ENCODE measurements around the gene UBE2G1.
"Not testable (repeated sequence)": the region's sequence is repeated elsewhere in the genome, so short reads cannot be mapped to it uniquely, and the experiment has no call there.

UBE2G1 gene, protein sequence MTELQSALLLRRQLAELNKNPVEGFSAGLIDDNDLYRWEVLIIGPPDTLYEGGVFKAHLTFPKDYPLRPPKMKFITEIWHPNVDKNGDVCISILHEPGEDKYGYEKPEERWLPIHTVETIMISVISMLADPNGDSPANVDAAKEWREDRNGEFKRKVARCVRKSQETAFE

GRCh38 chr17:4366327-4367063 is at the start of gene UBE2G1:
Gene UBE2G1 (minus strand): TSS chr17:4366675. CDS start chr17:4366316, 359 bp downstream.
- DNase-seq (peak; percentile 100), ATAC-seq (peak; percentile 84)

- ATAC-seq: peak; percentile 97
- DNase-seq: peak; percentile 95
These were observed 46.7 kb upstream of the UBE2G1 start for GRCh38 chr17:4412933-4413831.

DNA sequence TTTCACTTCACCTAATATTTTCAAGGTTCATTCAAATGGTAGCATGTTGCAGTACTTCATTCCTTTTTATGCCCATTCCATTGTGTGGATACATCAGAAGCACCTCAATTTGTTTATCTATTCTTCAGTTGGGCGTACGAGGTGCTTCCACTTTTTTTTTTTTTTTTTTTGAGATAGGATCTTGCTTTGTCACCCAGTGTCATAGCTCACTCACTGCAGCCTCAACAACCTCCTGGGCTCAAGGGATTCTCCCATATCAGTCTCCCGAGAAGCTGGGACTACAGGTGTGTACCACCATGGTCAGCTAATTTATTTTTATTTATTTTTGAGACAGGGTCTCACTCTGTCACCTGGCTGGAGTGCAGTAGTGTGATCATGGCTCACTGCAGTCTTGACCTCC is 44.7 kb upstream of the UBE2G1 start:
- ATAC-seq: no peak
- no peak for DNase-seq

DNA sequence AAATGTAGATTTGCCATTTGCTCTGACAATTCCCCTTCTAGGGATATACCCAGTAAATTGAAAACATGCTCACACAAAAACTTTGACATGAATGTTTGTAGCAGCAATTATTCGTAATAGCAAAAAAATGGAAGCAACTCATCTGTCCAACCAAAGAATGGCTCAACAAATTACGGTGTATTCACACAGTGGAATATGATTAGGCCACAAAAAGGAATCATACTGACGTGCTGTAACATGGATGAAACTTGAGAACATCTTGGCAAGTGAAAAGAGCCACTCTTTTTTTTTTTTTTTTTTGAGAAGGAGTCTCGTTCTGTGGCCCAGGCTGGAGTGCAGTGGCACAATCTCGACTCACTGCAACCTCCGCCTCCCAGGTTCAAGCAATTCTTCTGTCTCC is 43.2 kb upstream of the UBE2G1 start:
- ATAC-seq: no peak
- no peak for DNase-seq

- DNase-seq (no peak), ATAC-seq (no peak)
These were observed 41.4 kb upstream of the UBE2G1 start for GRCh38 chr17:4407851-4408250.

DNA sequence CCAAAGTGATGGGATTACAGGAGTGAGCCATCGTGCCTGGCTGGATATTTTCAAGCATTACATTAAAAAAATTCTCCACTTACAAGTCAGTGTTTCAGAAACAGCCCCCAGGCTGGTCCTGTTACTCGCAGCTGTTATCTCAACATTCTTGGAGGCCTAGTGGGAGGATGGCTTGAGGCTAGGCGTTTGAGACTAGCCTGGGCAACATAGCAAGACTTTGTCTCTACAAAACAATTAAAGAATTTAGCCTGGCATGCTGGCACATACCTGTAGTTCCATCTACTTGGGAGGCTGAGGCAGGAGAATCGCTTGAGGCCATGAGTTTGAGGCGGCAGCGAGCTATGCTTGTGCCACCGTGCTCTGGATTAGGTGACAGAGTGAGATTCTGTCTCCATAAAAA is 40.7 kb upstream of the UBE2G1 start:
- no peak for ATAC-seq
- no peak for DNase-seq

DNA sequence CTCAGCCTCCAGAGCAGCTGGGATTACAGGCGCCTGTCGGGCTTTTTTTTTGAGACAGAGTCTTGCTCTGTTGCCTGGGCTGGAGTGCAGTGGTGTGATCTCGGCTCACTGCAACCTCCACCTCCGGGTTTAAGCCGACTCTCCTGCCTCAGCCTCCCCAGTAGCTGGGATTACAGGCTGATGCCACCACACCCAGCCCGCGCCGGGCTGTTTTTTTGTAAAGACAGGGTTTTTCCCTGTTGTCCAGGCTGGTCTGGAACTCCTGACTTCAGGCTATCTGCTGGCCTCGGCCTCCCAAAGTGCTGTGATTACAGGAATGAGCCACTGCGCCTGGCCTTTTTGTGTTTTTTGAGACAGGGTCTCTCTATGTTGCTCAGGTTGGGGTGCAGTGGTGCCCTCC is 39.9 kb upstream of the UBE2G1 start:
- no peak for DNase-seq
- ATAC-seq: no peak

GRCh38 chr17:4405699-4406098 is 39.2 kb upstream of the UBE2G1 start:
- no peak for ATAC-seq
- no peak for DNase-seq

DNA sequence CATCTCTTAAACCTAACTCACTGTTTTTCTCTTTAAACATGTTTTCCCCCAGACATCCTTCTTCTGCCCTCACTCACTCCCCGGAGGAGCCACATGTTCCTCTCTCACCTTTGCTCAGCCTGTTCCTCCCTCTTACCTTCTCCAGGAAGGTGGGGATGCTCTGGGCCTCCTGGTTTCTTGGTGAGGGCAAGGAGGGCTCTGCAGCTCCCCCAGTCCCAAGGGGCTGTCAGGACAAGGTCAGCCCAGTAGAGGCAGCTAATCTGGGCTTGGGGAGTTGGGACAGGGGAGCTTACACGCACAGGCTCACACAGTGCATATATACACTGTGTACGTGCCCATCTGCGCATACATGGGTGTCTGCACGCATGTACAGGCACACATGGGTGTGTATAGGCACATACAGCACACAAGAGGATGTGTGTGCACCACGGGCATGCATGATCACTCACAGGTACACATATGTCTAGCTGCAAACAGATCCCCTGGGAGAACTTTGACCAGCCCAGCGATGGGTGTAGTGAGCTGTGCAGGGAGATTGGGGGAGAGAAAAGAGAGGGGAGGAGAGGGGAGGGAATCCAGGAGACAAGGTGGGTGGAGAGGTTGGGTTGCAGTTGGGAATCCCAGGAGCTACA is 38.7 kb upstream of the UBE2G1 start:
- DNase-seq (no peak), ATAC-seq (peak; percentile 23)

- ATAC-seq (no peak), DNase-seq (no peak)
These were observed 31.4 kb upstream of the UBE2G1 start for GRCh38 chr17:4397840-4398239.

GRCh38 chr17:4395111-4395478 is 28.6 kb upstream of the UBE2G1 start:
- ATAC-seq (no peak), DNase-seq (no peak)

- ATAC-seq (no peak), DNase-seq (no peak)
These were observed 28.0 kb upstream of the UBE2G1 start for GRCh38 chr17:4394208-4395110.

DNA sequence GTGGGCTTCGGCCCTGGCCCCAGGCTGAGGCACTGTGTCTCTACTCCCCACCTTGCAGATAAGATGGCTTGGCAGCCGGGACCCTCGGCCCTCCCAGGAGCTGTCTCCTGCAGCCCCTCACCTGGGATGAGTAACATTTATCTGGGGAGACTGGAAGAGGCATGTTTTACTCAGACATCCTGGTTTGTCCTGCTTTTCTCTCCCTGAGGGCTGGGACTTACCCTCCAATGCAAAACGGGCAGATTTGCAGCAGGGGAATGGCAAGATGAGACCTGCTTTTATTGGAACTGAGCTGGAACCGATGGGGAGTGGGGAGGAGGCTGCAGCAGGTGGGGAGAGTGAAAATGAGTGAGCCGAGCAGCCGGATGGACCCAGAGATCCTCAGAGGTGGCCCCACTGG is 27.3 kb upstream of the UBE2G1 start:
- no peak for ATAC-seq
- DNase-seq: no peak

DNA sequence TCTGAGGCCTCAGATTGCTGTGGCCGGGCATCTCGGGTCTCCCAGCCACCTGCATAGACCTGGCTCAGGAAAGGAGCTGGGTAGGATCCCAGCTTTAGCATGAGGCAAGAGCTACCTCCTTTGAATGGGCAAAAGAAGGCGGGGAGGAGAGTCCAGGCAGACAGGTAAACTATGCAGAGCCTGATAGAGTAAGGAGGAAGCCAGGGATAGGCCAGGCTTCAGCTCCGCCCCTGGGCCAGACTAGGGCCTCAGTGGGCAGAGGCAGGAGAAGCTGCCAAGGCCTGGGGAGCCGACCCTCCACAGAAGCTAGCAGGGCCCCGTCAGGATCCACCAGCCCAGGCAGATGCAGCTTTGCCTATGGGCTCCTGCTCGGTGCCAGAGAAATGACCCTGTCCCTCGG is 22.6 kb upstream of the UBE2G1 start:
- no peak for ATAC-seq

GRCh38 chr17:4387137-4387536 is 20.7 kb upstream of the UBE2G1 start:
- ATAC-seq (no peak), DNase-seq (no peak)

More for the DNA sequence above, 22.6 kb upstream of the UBE2G1 start:
- DNase-seq: no peak

GRCh38 chr17:4386406-4386805 is 19.9 kb upstream of the UBE2G1 start:
- DNase-seq (no peak), ATAC-seq (no peak)

DNA sequence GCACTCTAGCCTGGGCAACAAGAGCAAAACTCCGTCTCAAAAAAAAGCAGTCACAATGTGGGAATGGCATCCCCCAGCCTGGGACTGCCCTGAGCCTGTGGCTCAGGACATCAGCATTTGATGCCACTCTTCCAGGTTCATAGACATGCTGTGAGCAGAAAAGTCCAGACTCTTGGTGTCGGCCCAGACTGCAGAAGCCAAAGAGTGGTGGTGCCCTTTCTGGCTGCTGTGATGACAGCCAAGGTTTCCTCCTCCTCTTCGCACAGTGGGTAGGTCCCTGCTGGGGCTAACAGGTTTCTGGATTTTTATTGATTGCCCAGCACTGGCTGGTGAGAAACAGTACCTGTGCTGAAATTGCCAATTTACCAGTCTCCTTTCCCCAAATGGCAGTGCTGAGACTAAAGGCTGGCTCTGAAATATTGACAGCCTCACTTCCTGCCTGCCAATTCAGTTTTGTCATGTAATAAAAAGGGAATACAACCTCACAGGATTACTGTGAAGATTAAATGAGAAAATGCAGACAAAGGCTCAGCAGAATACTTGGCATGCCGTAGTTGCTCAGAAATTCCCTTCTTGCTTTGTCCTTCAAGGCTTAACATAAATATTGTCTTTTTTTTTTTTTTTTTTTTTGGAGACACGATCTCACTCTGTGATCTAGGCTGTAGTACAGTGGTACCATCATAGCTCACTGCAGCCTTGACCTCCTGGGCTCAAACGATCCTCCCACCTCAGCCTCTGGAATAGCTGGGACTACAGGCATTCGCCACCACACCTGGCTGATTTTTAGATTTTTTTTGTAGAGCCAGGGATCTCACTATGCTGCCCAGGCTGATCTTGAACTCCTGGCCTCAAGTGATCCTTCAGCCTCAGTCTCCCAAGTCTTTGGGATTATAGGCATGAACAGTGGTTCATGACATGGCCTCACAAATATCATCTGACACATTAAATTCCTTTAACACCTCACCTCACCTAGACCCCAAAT is 15.5 kb upstream of the UBE2G1 start:
- ATAC-seq (no peak), DNase-seq (no peak)

DNA sequence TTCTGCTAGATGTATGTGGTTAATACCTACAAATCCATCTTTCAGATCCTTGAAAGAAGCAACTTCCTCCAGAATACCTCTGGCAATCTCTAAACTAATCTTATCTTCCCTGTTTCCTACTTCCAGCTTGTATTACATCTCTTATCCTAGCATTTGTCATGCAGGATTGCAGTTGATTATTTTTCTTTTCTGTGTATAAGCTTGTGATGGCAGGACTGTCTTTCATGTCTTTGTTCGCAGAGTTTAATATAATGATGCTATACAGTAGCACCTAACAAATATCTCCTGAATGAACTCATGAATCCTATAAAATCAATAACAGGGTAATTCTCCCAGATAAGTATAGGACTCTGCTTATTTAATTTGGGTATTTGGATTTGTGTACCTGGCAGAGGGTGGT is 12.2 kb upstream of the UBE2G1 start:
- DNase-seq (no peak), ATAC-seq (no peak)

- not testable (repeated sequence) for DNase-seq, ATAC-seq
These were observed 10.8 kb upstream of the UBE2G1 start for GRCh38 chr17:4377247-4377646.

DNA sequence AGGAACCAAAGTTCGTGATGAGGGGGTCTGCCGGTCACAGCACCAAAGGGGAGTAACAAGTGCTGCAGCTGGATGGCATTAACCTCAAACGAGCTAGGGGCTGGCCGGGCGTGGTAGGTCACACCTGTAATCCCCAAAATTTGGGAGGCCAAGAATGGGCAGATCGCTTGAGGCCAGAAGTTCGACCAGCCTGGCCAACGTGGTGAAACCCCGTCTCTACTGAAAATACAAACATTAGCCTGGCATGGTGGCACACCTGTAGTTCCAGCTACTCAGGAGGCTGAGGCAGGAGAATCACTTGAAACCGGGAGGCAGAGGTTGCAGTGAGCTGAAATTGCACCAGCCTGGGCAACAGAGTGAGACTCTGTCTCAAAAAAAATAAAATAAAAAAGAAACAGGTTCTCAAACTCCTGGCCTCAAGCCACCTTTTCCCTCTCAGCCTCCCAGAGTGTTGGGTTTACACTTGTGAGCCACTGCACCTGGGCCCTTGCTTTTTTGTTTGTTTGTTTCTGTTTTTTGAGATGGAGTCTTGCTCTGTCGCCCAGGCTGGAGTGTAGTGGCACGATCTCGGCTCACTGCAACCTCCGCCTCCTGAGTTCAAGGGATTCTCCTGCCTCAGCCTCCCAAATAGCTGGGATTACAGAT is 9.4 kb upstream of the UBE2G1 start:
- not testable (repeated sequence) for DNase-seq, ATAC-seq
